Activated gamma-delta T cell treated with anti-CD3 and anti-CD28 coated beads, Interleukin-2, amount 50 U/mL, for 16 hours (primary cell): ENCODE data around the gene GOLGA5.
"Not testable (repeated sequence)": the region's sequence is repeated elsewhere in the genome, so short reads cannot be mapped to it uniquely, and the experiment has no call there.

Experiments
- DNase-seq: peaks from one replicate; pipeline ENCODE4 v3.0.0-alpha.2; 2020; ENCODE audit warnings: low read depth

GOLGA5 gene, protein sequence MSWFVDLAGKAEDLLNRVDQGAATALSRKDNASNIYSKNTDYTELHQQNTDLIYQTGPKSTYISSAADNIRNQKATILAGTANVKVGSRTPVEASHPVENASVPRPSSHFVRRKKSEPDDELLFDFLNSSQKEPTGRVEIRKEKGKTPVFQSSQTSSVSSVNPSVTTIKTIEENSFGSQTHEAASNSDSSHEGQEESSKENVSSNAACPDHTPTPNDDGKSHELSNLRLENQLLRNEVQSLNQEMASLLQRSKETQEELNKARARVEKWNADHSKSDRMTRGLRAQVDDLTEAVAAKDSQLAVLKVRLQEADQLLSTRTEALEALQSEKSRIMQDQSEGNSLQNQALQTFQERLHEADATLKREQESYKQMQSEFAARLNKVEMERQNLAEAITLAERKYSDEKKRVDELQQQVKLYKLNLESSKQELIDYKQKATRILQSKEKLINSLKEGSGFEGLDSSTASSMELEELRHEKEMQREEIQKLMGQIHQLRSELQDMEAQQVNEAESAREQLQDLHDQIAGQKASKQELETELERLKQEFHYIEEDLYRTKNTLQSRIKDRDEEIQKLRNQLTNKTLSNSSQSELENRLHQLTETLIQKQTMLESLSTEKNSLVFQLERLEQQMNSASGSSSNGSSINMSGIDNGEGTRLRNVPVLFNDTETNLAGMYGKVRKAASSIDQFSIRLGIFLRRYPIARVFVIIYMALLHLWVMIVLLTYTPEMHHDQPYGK

GRCh38 chr14:92793709-92794546, at the start of gene GOLGA5:
Gene GOLGA5, plus strand, starts transcription at chr14:92794305. Its CDS starts 3,133 bp downstream, at chr14:92797438.
- DNase-seq: peak; percentile 97

DNA sequence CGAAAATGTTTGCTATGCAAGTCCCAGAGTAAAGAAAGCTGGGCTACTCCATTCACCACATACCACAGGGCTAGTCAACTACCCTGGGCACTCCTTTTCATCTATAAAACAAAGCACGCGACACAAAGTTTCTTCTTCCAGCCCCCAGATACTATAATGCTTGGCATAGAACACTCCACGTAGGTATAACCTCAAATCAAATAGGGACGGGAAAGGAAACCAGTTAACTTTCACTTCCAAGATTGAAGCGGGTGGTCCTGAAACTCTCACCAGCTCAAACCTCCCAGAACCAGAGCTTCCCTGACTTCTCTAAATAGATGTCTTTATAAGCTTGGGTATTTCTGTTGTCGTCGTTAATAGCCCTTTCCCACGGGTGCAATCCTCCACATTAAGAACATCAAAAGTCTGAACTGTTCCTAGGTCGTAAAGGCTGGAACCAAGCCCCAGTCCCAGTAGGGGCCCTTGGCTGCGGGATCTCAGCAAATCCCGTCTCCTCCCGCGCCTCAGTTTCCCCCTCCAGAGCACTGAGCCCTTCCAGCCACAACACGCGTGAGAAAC, 46.3 kb upstream of the GOLGA5 start:
- no peak for DNase-seq

DNA sequence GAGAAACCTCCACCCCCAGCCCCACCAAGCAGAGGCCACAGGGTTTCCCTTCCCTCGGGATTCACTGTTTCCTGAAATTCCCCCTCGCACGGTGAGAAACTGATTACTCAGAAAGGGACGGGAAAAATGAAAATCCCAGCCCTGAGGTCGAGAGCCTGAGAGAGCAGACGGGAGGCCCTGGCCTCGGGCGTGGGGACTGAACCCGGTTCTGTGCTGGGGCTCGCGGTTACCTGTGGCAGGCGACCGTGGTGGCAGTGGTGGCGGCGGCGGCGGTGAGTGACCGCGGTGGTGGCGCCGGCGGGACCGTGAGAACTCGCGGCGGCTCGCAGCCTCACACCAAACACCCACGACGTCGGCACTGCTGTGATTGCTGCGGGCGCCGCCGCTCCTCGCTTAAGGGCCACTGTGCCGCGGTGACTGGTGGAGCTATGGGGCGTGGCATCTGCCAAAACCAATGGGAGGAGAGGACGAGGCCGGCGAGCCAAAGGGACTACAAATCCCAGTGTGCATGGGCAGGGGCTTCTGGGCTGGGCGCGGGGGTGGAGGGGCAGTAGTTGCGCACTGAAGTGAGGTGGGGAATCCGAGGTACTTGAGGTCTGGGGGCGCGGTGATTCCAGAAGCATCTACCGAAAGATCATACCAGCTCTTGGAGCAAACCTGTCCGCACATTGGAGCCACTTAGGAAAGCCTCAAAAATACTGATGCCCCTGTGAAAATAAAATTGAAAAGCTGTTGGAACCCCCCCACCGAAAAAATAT, 45.7 kb upstream of the GOLGA5 start, which contains the start of gene LGMN:
Gene LGMN, minus strand, starts transcription at position 369 of the 758 bp plus-strand sequence. CDS start 15,841 bp downstream, outside the sequence.
- peak; percentile 57 for DNase-seq

DNA sequence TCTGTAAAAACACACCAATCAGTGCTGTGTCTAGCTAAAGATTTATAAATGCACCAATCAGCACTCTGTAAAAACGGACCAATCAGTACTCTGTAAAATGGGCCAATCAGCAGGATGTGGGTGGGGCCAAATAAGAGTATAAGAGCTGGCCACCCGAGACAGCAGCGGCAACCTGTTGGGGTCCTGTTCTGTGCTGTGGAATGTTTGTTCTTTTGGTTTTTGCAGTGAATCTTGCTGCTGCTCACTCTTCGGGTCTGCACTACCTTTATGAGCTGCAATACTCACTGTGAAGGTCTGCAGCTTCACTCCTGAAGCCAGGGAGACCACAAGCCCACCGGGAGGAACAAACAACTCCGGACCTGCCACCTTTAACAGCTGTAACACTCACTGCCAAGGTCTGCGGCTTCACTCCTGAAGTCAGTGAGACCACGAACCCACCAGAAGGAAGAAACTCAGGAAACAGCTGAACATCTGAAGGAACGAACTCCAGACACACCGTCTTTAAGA, 43.8 kb upstream of the GOLGA5 start:
- not testable (repeated sequence) for DNase-seq

DNA sequence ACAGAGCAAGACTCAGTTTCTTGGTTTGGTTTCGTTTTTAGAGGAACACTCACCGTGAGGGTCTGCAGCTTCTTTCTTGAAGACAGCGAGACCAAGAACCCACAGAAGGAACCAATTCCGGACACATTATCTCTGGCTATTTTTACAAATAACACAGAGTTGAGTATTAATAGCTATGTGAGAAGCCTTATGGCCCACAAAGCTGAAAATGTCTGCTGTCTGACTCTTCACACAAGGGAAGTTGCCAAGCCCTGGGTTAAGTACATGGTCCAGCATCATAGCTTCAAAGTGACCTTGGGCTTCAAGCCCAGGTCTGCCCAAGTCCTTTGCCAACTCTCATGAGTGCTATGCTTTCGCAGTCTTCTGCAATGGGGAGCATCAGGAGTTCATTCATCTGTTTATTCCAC, 43.1 kb upstream of the GOLGA5 start:
- no peak for DNase-seq

DNA sequence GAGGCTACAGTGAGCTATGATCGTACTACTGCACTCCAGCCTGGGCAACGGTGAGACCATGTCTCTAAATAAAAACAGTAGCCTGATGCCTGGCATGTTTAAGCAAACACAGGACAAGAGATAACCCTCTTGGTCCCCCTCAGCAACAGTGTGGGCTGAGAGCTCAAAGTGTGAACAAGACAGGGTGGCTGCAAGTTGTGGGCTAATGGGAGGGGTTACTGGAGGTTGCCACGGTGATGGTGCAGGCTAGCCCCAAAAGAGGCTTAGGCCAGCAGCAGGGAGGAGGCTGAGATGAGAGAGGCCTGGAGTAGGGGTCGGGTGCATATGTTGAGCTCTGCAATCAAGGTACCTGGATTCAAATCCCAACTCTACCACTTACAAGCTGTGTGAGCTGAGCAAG, 42.3 kb upstream of the GOLGA5 start:
- DNase-seq: no peak

GRCh38 chr14:92753250-92753649, 40.9 kb upstream of the GOLGA5 start:
- no peak for DNase-seq

- no peak for DNase-seq
Measured at GRCh38 chr14:92754966-92755365, 39.1 kb upstream of the GOLGA5 start.

GRCh38 chr14:92755495-92755894, 38.6 kb upstream of the GOLGA5 start:
- no peak for DNase-seq

GRCh38 chr14:92756446-92756845, 37.7 kb upstream of the GOLGA5 start:
- DNase-seq: no peak

DNA sequence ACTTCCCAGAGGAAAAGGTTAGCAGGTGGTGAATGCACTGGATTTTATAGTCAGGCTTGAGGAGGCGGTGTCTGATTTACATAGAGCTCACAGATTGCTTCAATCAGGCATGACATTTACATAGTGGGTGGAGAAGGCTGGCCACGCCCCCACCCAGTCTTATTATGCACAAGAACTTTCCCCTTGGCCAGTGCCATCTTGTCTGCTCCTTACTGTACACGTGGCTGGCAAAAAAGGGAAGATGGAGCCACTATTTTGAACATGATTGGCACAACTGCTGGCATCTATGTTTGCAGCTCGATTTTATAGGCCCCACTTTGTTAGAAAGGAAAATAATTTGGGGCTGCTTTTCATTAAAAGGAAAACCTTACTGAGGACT, 34.8 kb upstream of the GOLGA5 start:
- DNase-seq: no peak

GRCh38 chr14:92759679-92760523, 34.2 kb upstream of the GOLGA5 start:
- no peak for DNase-seq

DNA sequence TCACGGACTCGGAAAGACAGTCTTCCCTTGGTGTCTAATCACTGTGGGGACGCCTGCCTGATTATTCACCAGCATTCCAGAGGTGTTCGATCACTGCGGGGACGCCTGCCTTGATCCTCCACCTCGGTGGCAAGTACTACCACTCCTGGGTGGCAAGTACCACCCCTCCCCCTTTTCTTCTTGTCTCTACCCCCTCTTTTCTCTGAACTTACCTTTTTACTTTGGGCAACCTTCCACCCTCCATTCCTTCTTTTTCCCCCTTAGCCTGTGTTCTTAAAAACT, 33.6 kb upstream of the GOLGA5 start:
- no peak for DNase-seq

DNA sequence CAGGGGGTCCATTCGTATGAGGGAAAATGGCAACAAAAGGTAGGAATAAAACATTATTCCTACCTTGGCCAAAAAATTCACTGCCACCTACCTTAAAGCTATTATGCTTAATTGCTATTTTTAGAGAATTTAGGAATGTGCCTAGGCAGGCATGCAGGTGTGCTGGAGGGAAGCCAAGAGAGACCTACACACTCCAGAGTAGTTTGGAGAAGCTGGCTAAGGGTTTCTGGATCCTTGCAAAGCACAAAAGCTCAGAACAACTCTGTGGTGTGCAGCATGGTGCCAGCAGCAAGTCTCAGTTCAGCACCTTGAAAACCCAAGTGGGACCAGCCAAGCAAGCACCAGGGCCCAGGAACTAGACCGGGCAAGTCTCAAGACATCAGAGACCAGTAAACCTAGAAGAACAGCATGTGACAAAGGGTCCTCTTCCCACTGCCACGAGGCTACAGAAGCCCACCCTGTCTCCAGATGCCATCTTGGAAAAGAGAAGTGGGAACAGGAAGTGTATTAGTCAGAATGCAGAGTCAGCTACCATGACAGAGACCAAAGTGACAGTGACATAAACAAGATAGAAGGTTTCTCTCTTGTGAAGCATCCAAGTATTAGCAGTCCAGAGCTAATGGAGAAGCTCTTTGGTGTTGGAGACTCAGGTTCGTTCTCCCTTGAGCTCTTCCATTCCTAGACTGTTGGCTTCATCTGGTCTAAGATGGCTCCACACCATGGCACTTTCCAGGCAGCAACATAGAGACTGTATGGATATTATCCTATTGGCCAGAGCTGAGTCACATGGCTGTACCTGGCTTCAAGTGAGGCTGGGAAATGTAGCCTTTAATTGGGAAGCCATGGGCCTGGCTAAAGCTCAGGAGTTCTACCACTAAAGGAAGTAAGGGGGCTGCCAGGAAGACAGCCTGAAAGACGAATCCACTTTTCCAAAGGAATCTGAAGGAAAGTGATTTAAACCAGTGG, 30.2 kb upstream of the GOLGA5 start:
- not testable (repeated sequence) for DNase-seq

GRCh38 chr14:92768236-92768635, 25.9 kb upstream of the GOLGA5 start:
- DNase-seq: not testable (repeated sequence)

GRCh38 chr14:92768795-92769194, 25.3 kb upstream of the GOLGA5 start:
- DNase-seq: no peak

DNA sequence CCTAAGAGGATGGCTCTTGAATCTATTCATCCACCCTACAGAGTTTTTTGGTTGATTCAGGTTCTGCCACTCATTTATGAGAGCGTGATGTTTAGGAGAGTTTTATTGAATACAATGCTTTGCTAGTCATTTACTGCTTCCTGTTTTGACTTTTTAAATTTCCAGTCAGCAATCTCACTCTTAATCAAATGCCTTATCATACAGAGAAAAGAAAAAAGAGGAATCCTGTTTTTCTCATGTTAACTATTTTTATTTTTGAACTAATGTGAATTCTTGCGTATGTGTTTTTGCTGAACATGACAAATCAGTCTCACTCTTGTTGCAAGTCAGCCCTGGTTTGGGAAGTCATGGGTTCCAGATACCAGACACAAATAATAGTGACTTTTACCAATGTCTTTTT, 23.6 kb upstream of the GOLGA5 start:
- DNase-seq: no peak

DNA sequence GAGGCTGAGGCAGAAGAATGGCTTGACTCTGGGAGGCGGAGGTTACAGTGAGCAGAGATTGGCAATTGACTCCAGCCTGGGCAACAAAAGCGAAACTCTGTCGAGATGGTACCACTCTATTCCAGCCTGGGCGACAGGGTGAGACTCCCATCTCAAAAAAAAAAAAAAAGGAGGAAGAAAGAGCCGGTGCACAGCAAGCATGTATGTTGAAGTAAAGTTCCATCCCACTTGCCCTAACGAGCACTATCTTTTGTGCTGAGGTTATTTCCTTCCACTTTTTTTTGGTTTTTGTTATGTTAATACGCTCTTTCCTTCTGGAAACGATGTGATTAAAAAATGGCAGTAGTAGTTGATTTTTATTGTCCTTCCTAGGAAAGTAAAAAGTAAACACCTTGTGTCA, 19.5 kb upstream of the GOLGA5 start:
- no peak for DNase-seq

GRCh38 chr14:92775292-92775691, 18.8 kb upstream of the GOLGA5 start:
- DNase-seq: not testable (repeated sequence)
